ENCODE data around the gene CAPN5.

DNA sequence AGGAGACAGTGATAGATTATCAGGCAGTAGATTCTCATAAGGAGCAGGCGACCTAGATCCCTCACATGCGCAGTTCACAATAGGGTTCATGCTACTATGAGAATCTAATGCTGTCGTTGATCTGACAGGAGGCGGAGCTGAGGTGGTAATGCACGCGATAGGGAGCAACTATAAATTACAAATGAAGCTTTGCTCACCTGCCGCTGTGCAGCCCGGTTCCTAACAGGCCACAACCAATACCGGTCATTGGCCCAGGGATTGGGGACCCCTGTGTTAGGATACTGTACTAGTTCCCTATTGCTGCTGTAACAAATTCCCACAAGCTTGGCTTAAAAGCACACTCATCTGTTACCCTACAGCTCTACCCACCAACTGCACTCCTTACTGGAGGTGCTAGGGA, 21.9 kb upstream of the CAPN5 start:
- TF ChIP-seq, protein P1, sequence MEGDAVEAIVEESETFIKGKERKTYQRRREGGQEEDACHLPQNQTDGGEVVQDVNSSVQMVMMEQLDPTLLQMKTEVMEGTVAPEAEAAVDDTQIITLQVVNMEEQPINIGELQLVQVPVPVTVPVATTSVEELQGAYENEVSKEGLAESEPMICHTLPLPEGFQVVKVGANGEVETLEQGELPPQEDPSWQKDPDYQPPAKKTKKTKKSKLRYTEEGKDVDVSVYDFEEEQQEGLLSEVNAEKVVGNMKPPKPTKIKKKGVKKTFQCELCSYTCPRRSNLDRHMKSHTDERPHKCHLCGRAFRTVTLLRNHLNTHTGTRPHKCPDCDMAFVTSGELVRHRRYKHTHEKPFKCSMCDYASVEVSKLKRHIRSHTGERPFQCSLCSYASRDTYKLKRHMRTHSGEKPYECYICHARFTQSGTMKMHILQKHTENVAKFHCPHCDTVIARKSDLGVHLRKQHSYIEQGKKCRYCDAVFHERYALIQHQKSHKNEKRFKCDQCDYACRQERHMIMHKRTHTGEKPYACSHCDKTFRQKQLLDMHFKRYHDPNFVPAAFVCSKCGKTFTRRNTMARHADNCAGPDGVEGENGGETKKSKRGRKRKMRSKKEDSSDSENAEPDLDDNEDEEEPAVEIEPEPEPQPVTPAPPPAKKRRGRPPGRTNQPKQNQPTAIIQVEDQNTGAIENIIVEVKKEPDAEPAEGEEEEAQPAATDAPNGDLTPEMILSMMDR (IDR thresholded peaks at IDR 0.05) = no peak
- TF ChIP-seq POLR2A (IDR thresholded peaks at IDR 0.05) = no peak
